Tracheal epithelial cell (primary cell): ENCODE data around the gene PPA1. TPM values are rescaled to one million over a fixed set of nuclear protein-coding genes. Genes with fewer than 3 reads are reported as not detected.

Source experiments
- total RNA-seq: library from RNA; depleted of rRNA; stranded (reverse); fragments of >200 nt; gene quantifications from 2 replicates; pipeline ENCODE4 v1.2.1, GENCODE V29; 2014

PPA1 gene
- total RNA-seq, result 287 and 343 TPM in 2 replicates

DNA sequence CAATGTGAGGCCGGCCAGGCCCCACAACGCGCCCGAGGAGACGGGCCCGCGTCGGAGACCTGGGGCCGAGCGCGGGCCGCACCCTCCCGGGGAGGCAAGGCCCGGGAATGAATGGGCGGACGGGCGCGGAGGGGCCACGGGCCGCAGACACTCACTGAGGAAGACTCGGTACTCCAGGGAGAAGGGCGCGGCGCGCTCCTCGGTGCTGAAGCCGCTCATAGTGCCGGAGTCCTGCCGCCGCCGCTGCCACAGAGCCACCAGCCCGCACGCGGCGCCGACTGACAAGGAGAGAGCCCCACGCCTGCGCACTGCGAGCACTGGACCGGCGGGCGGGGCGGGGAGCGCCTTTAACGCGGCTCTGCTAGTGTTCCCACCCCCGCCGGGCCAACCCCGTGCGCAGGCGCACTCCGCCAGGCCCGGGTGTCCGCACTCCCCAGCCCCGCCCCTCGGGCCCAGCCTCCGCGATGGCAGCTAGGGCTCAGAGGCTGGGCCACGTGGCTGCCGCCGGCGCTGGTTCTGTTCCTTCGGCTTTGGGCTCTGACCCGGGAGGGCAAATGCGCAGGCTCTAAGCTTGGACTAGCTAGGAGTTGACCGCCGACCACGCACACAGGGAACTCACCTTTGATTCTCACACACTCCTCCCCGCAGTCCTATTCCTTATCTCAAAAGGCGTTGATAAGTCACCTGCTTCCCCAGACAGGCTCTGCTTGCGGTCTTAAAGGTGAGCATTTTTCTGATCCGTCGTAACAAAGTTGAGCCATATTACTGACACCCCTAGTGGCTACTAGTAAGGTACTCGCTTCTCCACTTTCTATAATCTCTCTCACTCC, at the start of gene PPA1:
Gene PPA1 (minus strand): TSS at position 321 of the 830 bp plus-strand sequence. CDS start 102 bp downstream, at position 219.

Other genes with a start within 250 kb of the PPA1 start
- 12.8 and 17.6 TPM in 2 replicates for gene MACROH2A2, start 180.6 kb downstream of the PPA1 start, total RNA-seq
- 2.2 and 4.5 TPM in 2 replicates for gene AIFM2, start 100.6 kb downstream of the PPA1 start, total RNA-seq
- gene TYSND1, start 86.7 kb downstream of the PPA1 start, total RNA-seq, result 27.2 and 67.4 TPM in 2 replicates
- 109 and 126 TPM in 2 replicates for gene SAR1A, start 62.9 kb downstream of the PPA1 start, total RNA-seq
- gene NPFFR1, start 50.6 kb upstream of the PPA1 start, total RNA-seq, result not detected in 2 replicates
- gene LRRC20, start 149.2 kb upstream of the PPA1 start, total RNA-seq, result 4.3 and 7.7 TPM in 2 replicates
- 13.5 and 21.3 TPM in 2 replicates for gene EIF4EBP2, start 170.7 kb upstream of the PPA1 start, total RNA-seq
- not detected in 2 replicates for gene NODAL, start 208.3 kb upstream of the PPA1 start, total RNA-seq
- 0.21 and 0.96 TPM in 2 replicates for gene PALD1, start 245.3 kb upstream of the PPA1 start, total RNA-seq